Measurements from ENCODE around the gene SELENOK.

DNA sequence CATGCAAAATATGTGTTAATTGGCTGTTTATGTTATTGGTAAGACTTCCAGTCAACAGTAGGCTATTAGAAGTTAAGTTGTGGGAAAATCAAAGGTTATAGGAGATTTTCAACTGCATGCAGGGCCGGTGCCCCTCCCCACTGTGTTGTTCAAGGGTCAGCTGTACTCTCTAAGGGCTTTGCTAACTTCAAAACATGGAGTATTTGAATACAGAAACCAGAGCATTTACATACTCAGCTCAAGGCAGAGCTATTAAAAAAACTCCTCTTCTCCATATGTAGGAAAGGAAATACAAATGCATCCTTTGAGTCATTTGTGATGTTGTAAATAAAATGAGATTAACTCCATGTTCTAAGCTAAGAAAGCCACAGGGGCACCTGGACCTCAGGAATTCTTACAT is 28.5 kb downstream of the SELENOK start:
- TF ChIP-seq FOXM1 (IDR thresholded peaks at IDR 0.05; ENCODE audit: borderline replicate concordance) (no peak), FOXK2 (IDR thresholded peaks at IDR 0.05) (no peak)
